GM12865 (cell line): ENCODE data around the gene PLCB1.

Source experiments
- DNase-seq: peaks from one replicate; pipeline ENCODE4 v3.0.0; 2010; ENCODE audit warnings: low read depth
- H3K4me3 ChIP-seq: 2 replicates; pipeline ENCODE4 v1.5.1; 2011; ENCODE audit warnings: mild to moderate bottlenecking, low read depth, low read length, control low read depth
- CTCF ChIP-seq: IDR thresholded peaks from 2 replicates; pipeline ENCODE4 v1.5.1; 2011; ENCODE audit warnings: low read length, control low read depth, low read depth, inconsistent platforms; ENCODE audit not compliant: insufficient read depth; ENCODE audit errors: missing control alignments

Gene PLCB1

GRCh38 chr20:8398263-8399051 is 266.4 kb downstream of the PLCB1 start:
- DNase-seq: no peak
- no peak for TF ChIP-seq CTCF
- H3K4me3 ChIP-seq: no peak overlapping the region

DNA sequence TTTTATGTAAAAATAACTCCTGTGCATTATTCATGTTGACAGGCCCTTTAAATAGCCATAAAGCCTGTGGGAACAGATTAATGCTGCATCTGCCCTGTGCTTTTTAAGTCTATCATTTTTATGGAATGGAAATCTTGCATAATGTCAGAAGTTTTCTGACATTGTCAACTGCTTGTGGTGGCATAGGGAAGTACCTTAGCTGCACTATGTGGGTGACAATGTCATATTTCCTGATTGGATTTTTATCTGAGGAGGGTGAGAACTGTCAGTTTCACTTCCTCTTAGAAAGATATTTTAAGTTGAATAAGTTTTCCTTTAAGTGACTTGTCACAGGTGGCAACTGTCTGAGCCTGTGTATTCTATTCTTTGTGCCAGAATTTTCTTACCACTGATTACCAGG is 267.9 kb downstream of the PLCB1 start:
- no peak for TF ChIP-seq CTCF
- H3K4me3 ChIP-seq: no peak overlapping the region
- DNase-seq: peak; percentile 84

- H3K4me3 ChIP-seq: no peak overlapping the region
- TF ChIP-seq CTCF: no peak
- DNase-seq: no peak
These were observed 268.4 kb downstream of the PLCB1 start for GRCh38 chr20:8400486-8400885.

DNA sequence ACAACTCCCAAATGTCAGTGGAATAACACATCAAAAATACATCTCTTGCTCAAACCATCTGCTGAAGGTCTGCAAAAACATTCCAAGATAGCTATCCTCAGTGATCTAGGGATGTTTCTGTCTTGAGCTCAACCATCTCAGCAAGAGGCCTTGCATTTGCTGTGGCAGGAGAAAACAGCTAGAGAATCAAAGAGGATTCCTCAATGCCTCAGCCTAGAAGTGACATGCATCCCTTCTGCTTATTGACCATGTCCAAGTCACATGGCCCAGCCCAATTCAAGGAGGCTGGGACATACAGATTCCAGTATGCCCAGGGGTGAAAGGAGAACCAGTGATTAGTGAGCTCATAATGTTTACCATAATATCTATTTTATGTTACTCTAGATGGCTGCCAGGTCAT is 269.5 kb downstream of the PLCB1 start:
- no peak for TF ChIP-seq CTCF
- H3K4me3 ChIP-seq: no peak overlapping the region
- DNase-seq: no peak

DNA sequence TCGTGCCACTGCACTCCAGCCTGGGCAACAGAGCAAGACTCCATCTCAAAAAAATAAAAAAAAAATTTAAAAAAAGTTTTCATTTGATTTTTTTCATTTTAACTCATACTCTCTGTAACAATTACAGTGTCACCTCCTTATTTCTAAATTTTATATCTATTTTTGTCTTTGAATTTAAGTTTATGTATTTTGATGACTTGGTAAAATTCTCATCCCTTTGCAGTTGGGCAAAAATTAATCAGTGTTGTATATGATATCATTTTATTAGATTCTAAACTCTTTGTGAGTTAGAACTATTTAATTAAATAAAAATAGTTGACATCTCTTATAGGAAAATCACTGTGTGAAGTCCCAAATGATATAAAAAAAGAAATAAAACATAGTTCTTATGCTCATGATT is 270.7 kb downstream of the PLCB1 start:
- no peak for TF ChIP-seq CTCF
- DNase-seq: no peak
- no peak overlapping the region for H3K4me3 ChIP-seq

- no peak for DNase-seq
- no peak for TF ChIP-seq CTCF
- no peak overlapping the region for H3K4me3 ChIP-seq
These were observed 273.0 kb downstream of the PLCB1 start for GRCh38 chr20:8404912-8405635.
